Neural progenitor cell (in vitro differentiated cells): ENCODE data around the gene ZIC4. TPM values are rescaled to one million over a fixed set of nuclear protein-coding genes. Genes with fewer than 3 reads are reported as not detected.

Experiments used
- DNase-seq: peaks from one replicate; pipeline ENCODE4 v3.0.0-alpha.2; 2016; ENCODE audit warnings: low spot score
- H2AFZ ChIP-seq: fragments of 200-600 bp; sonication (generic); replicated peaks from 2 replicates; pipeline ENCODE4 v1.6.1; 2016; ENCODE audit warnings: antibody characterized with exemption
- H3F3A ChIP-seq: fragments of 200-600 bp; sonication (generic); 2 replicates; pipeline ENCODE4 v1.6.1; 2016; ENCODE audit warnings: antibody characterized with exemption, low read depth
- H3K27ac ChIP-seq: fragments of 200-600 bp; sonication (generic); 2 replicates; pipeline ENCODE4 v1.5.1; 2016; ENCODE audit warnings: mild to moderate bottlenecking
- H3K27me3 ChIP-seq: fragments of 200-600 bp; sonication (generic); 2 replicates; pipeline ENCODE4 v1.6.1; 2016; ENCODE audit warnings: mild to moderate bottlenecking, moderate library complexity
- H3K36me3 ChIP-seq: fragments of 200-600 bp; sonication (generic); 2 replicates; pipeline ENCODE4 v1.5.1; 2016
- H3K4me1 ChIP-seq: fragments of 200-600 bp; sonication (generic); 2 replicates; pipeline ENCODE4 v1.6.1; 2016; ENCODE audit warnings: mixed run types
- H3K4me2 ChIP-seq: fragments of 200-600 bp; sonication (generic); 2 replicates; pipeline ENCODE4 v1.6.1; 2016
- H3K4me3 ChIP-seq: fragments of 200-600 bp; sonication (generic); 2 replicates; pipeline ENCODE4 v1.5.1; 2016
- H3K79me2 ChIP-seq: fragments of 200-600 bp; sonication (generic); 2 replicates; pipeline ENCODE4 v1.6.1; 2016; ENCODE audit warnings: low read depth
- H3K9ac ChIP-seq: fragments of 200-600 bp; sonication (generic); 2 replicates; pipeline ENCODE4 v1.6.1; 2016
- H3K9me3 ChIP-seq: fragments of 200-600 bp; sonication (generic); 2 replicates; pipeline ENCODE4 v1.5.1; 2016; ENCODE audit warnings: low read depth
- H4K20me1 ChIP-seq: fragments of 200-600 bp; sonication (generic); 2 replicates; pipeline ENCODE4 v1.6.1; 2016; ENCODE audit warnings: low read depth
- H3K27ac Mint-ChIP-seq: 3 replicates; pipeline ENCODE4 v1.8.0; 2021; ENCODE audit warnings: mixed read lengths
- H3K27me3 Mint-ChIP-seq: 2 replicates; pipeline ENCODE4 v1.8.0; 2022; ENCODE audit warnings: low read depth, mild to moderate bottlenecking, inconsistent platforms, moderate library complexity, mixed read lengths; ENCODE audit not compliant: insufficient read depth
- H3K36me3 Mint-ChIP-seq: 3 replicates; pipeline ENCODE4 v1.8.0; 2021; ENCODE audit warnings: mixed read lengths
- H3K4me1 Mint-ChIP-seq: 3 replicates; pipeline ENCODE4 v1.8.0; 2021; ENCODE audit warnings: mixed read lengths
- H3K4me3 Mint-ChIP-seq: 3 replicates; pipeline ENCODE4 v1.8.0; 2021; ENCODE audit warnings: mild to moderate bottlenecking, moderate library complexity, mixed read lengths
- H3K9me3 Mint-ChIP-seq: 3 replicates; pipeline ENCODE4 v1.8.0; 2020; ENCODE audit warnings: mixed read lengths
- EZH2 ChIP-seq: fragments of 200-600 bp; sonication (generic); IDR thresholded peaks from 2 replicates; pipeline ENCODE4 v1.6.1; 2017; ENCODE audit warnings: antibody characterized with exemption, mild to moderate bottlenecking, moderate library complexity
- EZH2phosphoT487 ChIP-seq: fragments of 200-600 bp; sonication (generic); IDR thresholded peaks from 2 replicates; pipeline ENCODE4 v1.6.1; 2017; ENCODE audit warnings: antibody characterized with exemption
- total RNA-seq: library from RNA; depleted of rRNA; stranded (reverse); fragments of >200 nt; gene quantifications from 2 replicates; pipeline ENCODE4 v1.2.3, GENCODE V29; 2015; ENCODE audit warnings: low replicate concordance
- TF ChIP-seq, protein P1 (sequence below): fragments of 200-600 bp; sonication (generic); IDR thresholded peaks from 2 replicates; pipeline ENCODE4 v1.5.1; 2017; ENCODE audit warnings: antibody characterized with exemption, mild to moderate bottlenecking

The ZIC4 gene
- total RNA-seq, 1 donor from 2014 or later, result 0.64 TPM

DNA sequence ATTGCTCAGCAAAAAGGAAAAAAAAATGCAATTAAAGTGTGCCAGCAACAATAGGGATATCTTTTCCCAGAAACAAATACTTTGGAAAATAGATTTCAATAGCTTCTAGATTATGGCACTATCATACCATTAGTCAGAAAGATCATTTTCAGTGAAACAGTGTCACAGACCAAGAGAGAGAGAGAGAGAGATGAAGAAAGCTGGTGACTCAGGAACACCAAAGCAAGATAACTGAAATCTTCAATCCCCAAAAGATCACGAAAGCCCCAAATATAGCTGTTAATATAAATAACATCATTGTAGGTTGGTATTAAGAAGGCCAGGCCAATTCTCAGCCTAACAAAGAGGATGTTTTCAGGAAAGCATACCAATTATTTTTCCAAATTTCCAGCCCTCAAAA lies 57.4 kb downstream of the ZIC4 start:
- no peak overlapping the region for H3K4me3 ChIP-seq
- TF ChIP-seq, protein P1, sequence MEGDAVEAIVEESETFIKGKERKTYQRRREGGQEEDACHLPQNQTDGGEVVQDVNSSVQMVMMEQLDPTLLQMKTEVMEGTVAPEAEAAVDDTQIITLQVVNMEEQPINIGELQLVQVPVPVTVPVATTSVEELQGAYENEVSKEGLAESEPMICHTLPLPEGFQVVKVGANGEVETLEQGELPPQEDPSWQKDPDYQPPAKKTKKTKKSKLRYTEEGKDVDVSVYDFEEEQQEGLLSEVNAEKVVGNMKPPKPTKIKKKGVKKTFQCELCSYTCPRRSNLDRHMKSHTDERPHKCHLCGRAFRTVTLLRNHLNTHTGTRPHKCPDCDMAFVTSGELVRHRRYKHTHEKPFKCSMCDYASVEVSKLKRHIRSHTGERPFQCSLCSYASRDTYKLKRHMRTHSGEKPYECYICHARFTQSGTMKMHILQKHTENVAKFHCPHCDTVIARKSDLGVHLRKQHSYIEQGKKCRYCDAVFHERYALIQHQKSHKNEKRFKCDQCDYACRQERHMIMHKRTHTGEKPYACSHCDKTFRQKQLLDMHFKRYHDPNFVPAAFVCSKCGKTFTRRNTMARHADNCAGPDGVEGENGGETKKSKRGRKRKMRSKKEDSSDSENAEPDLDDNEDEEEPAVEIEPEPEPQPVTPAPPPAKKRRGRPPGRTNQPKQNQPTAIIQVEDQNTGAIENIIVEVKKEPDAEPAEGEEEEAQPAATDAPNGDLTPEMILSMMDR, result no peak
- TF ChIP-seq EZH2 (no peak), EZH2phosphoT487 (no peak)
- no peaks in the 10 kb centered on the region for H4K20me1 ChIP-seq
- no peaks in the 10 kb centered on the region for H3K27me3 Mint-ChIP-seq
- no peaks in the 10 kb centered on the region for H3K9me3 Mint-ChIP-seq
- H3K36me3 Mint-ChIP-seq, result no peaks in the 10 kb centered on the region
- H3K4me1 ChIP-seq, result peaks cover 32% of the 10 kb centered on the region
- H3K9ac ChIP-seq, result no peak overlapping the region
- H3K27ac Mint-ChIP-seq, result no peak overlapping the region
- H3K4me1 Mint-ChIP-seq, result peaks cover 21% of the 10 kb centered on the region
- H3K27ac ChIP-seq, result no peak overlapping the region
- no peaks in the 10 kb centered on the region for H3K36me3 ChIP-seq
- H3K4me3 Mint-ChIP-seq, result no peak overlapping the region
- H3K4me2 ChIP-seq, result no peak overlapping the region
- no peaks in the 10 kb centered on the region for H3K27me3 ChIP-seq
- DNase-seq, result no peak
- H3K79me2 ChIP-seq, result no peaks in the 10 kb centered on the region
- no peak overlapping the region for H2AFZ ChIP-seq
- H3F3A ChIP-seq, result peaks cover 11% of the 10 kb centered on the region
- H3K9me3 ChIP-seq, result no peaks in the 10 kb centered on the region

DNA sequence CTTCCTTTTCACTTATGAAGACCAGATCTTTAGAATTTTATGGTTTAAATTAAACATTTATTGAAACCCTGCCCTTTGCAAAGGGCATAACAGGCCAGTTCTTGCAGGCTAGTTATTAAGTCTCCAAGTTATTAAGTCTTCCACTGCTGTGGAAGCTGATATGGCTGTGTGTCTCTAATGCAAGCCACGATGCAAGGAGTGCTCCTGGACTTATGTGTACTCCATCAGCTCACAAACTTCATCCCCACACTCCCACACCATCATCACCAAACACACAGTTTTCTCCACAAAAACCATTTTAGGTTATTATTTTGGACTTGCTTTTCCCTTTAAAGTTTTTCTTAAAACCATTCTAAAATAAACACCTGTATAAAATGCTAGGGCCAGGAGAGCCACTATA lies 62.4 kb downstream of the ZIC4 start:
- Mint-ChIP-seq H3K27ac (peak overlapping the region; percentile 8), H3K27me3 (no peaks in the 10 kb centered on the region), H3K4me1 (peaks cover 22% of the 10 kb centered on the region), H3K9me3 (no peaks in the 10 kb centered on the region), H3K36me3 (peaks cover 2% of the 10 kb centered on the region), H3K4me3 (no peak overlapping the region)
- Histone ChIP-seq H3K9ac (no peak overlapping the region), H4K20me1 (no peaks in the 10 kb centered on the region), H3K4me1 (peaks cover 34% of the 10 kb centered on the region), H2AFZ (no peak overlapping the region), H3K9me3 (no peaks in the 10 kb centered on the region), H3K4me3 (no peak overlapping the region), H3K79me2 (no peaks in the 10 kb centered on the region), H3K27ac (no peak overlapping the region), H3K4me2 (no peak overlapping the region), H3F3A (peaks cover 20% of the 10 kb centered on the region), H3K27me3 (no peaks in the 10 kb centered on the region), H3K36me3 (no peaks in the 10 kb centered on the region)
- TF ChIP-seq EZH2 (no peak), EZH2phosphoT487 (no peak)
- TF ChIP-seq, protein P1, result no peak
- DNase-seq, result no peak

DNA sequence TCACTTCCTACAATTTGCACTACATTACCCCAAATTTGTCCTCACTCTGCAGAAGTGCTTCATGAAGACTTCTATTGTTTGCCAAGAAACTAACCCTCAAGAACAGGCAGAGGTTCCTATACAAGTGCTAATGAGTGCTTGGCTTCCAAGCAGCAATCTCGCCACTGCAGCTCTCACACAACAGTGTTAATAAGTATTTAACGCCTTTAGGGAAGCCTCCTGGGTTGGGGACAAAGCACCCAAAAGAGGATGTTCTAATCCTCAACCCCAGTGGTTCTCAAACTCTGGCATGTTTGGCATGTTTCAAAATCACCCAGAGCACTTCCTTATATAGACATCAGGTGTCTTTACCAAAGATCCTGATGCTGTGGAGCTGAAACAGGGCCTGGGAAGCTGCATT lies 64.6 kb downstream of the ZIC4 start:
- DNase-seq, result peak; percentile 80
- Histone ChIP-seq H3K4me2 (peak overlapping the region; percentile 28), H3K4me1 (peaks cover 38% of the 10 kb centered on the region), H3K9ac (no peak overlapping the region), H3K27me3 (no peaks in the 10 kb centered on the region), H3K27ac (peak overlapping the region; percentile 73), H3K36me3 (no peaks in the 10 kb centered on the region), H2AFZ (no peak overlapping the region), H3F3A (peaks cover 20% of the 10 kb centered on the region), H3K4me3 (no peak overlapping the region), H3K79me2 (no peaks in the 10 kb centered on the region), H4K20me1 (no peaks in the 10 kb centered on the region), H3K9me3 (no peaks in the 10 kb centered on the region)
- Mint-ChIP-seq H3K36me3 (peaks cover 2% of the 10 kb centered on the region), H3K4me3 (no peak overlapping the region), H3K9me3 (no peaks in the 10 kb centered on the region), H3K4me1 (peaks cover 19% of the 10 kb centered on the region), H3K27ac (no peak overlapping the region), H3K27me3 (no peaks in the 10 kb centered on the region)
- TF ChIP-seq, protein P1, result no peak
- TF ChIP-seq EZH2 (no peak), EZH2phosphoT487 (no peak)
